SKM-1 (cell line): ENCODE measurements around the gene POLE.
"Not testable (repeated sequence)": the region's sequence is repeated elsewhere in the genome, so short reads cannot be mapped to it uniquely, and the experiment has no call there.

Experiments
- DNase-seq: peaks from one replicate; lab custom pipeline; 2025; ENCODE audit not compliant: unreplicated experiment; lab: John Stamatoyannopoulos, UW

Gene POLE

DNA sequence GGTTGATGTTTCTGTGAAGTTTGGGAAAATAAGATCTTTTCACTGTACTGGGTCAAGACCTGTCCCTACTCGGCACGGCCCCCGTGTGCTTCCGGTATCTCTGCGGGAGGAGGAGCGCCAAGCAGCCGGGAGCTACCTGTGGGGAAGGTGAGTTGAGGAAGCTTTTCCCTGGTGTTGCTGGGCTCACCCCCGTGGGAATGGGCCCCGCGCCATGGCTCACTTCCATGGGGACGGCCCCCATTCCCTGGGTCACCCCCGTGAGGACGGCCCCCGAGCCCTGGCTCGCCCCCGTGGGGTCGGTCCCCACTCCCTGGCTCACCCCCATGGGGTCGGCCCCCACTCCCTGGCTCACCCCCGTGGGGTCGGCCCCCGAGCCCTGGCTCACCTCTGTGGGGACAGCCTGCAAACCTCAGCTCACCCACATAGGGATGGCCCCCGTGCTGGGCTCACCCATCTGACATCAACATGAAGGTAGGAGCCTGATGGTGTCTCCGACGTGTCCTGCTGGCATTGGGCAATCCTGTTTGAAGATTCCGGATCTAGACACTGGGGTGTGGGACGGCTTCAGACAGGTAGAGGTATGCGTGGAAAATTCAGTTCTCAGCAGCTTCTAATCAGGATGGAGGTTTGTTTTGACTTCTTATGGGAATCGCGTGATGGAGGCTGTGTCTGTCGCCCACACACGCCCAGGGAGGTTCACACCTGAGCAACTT, 85.8 kb downstream of the POLE start:
- no peak for DNase-seq

DNA sequence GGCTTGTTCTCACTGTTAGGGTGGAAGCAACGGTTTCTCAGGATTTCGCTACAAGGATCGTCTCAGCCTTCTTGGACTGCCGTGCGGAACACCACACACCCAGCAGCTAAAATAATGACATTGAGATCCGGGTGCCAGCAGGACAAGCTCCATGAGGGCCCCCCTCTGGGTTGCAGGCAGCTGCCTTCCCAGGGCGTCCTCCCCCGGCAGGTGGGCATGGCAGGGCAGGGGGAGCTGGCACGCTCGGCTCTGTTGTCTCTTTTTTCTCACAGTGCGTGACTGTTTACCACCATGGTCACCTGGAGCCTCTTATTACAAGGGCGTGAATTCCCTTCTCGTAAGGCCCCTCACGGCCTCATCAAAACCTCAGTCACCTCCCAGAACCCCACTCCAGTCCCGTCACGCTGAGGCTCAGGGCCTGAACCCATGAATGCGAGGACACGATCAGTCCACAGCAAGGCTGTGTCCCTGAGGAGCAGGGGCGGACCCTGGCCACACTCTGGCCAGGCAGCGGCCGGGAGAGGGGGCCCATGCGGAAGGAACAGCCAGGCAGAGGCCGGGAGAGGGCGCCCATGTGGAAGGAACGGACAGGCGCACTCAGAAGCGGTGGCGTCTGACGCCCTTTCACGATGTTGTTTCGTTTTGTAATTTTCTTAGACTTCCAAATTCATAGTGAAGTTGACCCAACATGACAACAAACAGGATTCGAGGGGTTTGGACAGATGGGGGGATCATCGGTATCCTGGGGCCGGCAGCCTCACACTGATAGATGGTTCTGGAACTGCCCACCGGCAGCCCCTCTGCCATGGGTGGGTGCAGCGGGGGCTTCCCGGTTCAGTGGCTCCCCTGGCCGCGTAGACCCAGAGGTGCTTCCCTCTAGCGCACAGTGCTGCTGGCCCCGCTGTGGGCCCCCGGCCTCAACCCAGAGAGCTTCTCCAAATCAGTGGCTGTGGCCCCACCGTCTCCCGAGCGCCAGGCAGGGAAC, 86.8 kb downstream of the POLE start:
- no peak for DNase-seq

DNA sequence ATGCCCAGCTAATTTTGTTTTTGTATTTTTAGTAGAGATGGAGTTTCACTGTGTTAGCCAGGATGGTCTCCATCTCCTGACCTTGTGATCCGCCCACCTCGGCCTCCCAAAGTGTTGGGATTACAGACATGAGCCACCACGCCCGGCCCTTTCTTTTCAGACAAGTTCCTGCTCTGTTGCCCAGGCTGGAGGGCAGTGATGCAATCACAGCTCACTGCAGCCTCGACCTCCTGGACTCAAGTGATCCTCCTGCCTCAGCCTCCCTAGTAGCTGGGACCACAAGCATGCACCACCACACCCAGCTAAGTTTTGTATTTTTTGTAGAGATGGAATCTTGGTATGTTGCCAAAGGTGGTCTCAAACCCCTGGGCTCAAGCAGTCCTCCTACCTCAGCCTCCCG, 87.6 kb downstream of the POLE start:
- not testable (repeated sequence) for DNase-seq

DNA sequence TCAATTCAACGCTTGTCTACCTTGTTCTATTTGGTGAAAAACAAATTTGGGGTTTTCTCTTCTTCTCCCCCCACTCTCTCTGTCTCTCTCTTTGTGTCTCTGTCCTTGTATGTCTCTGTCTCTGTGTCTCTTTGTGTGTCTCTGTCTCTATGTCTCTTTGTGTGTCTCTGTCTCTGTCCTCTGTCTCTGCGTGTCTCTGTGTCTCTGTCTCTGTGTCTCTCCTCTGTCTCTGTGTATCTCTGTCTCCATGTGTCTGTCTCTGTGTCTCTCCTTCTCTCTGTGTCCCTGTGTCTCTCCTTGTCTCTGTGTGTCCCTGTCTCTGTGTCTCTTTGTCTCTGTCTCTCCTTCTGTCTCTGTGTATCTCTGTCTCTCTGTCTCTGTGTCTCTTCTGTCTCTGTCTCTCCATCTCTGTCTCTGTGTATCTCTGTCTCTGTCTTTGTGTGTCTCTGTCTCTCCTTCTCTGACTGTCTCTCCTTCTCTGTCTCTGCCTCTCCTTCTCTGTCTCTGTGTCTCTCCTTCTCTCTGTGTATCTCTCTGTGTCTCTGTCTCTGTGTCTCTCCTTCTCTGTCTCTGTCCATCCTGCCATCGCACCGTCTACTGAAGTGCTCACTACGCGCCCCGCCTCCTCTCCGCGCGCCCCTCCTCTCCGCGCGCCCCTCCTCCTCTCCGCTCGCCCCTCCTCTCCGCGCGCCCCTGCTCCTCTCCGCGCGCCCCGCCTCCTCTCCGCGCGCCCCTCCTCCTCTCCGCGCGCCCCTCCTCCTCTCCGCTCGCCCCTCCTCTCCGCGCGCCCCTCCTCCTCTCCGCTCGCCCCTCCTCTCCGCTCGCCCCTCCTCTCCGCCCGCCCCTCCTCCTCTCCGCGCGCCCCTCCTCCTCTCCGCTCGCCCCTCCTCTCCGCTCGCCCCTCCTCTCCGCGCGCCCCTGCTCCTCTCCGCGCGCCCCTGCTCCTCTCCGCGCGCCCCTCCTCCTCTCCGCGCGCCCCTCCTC, 89.5 kb downstream of the POLE start:
- no peak for DNase-seq

DNA sequence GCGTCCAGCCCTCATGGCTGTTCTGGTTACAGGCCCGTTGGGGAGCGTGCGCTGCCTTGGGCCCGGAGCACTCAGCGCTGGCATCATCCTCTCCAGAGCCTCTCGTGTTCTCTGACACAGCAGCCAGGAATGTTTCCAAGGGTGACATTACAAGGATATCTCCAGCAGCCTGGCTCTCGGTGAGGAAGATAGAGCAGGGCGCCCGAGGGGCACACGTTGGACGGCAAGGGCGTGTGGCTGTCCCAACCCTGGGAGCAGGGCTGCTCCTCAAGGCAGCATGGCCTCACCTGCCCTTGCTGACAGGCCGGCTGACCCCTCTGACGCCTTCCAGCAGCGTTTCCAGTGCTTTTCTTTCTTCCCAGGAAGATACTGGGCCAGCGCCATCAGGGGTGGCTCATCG, 91.1 kb downstream of the POLE start:
- DNase-seq: no peak

DNA sequence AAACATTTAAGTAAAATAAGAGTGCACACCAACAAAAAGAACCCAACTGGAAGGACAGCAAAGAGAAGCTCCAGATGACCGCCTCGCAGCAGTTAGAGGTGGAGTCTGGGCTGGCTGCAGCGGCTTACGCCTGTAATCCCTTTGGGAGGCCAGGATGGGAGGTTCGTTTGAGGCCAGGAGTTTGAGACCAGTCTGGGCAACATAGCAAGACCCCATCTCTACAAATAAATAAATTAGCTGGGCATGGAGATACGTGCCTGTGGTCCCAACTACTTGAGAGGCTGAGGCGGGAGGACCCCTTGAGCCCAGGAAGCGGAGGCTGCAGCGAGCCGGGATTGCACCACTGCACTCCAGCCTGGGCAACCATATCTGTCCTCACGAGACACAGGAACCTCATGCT, 92.0 kb downstream of the POLE start:
- DNase-seq: no peak

DNA sequence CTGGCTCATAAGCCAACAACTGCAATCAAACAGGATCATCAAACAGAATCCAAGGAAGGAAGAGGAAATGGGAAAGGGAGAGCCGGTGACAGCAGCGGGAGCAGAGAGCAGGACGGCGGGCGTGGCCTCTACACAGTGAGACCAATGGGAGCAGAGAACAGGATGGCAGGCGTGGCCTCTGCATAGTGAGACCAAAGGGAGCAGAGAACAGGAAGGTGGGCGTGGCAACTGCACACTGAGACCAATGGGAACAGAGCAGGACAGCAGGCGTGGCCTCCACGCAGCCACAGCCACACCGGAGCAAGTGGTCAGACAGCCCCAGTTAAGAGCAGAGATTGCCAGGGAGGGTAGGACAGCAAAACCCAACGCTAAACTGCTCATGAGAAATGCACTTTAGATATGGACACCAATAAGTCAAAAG, 93.2 kb downstream of the POLE start:
- DNase-seq: no peak

DNA sequence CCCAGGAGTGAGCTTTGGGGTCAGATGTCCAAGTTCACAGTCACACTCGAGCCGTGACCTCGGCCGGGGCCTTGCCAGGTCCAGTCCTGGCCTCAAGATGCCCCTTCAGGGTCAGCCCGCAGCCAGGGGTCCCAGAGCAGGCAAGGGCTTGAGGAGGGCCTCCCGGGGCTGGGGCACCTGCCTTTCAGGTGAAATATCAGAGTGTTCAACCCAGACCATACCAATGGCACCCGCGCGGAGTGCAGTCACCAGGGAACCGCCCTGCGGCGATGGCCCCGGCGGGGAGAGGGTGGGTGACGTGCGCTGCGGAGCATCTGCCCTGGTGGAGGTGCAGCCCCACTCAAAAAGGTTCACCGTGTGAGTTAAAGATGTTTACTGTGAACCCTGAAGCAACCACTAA, 93.6 kb downstream of the POLE start:
- DNase-seq: no peak

DNA sequence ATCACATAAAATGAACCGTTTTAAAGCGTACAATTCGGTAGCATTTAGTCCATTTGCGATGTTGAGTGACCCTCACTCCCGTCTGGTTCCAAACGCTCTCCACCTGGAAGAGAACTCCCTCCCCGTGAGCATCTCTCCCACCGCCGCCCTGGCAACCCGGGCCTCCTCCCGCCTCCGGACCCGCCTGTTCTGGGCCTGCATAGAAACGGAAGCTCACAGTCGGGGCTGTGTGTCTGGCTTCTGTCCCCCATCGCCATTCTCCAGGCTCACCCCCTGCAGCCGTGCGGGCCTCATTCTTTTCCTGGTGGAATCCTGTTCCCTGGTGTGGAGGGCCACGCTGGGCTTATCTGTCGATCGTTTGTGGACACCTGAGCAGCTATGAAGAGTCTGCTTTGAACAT, 94.1 kb downstream of the POLE start:
- no peak for DNase-seq

DNA sequence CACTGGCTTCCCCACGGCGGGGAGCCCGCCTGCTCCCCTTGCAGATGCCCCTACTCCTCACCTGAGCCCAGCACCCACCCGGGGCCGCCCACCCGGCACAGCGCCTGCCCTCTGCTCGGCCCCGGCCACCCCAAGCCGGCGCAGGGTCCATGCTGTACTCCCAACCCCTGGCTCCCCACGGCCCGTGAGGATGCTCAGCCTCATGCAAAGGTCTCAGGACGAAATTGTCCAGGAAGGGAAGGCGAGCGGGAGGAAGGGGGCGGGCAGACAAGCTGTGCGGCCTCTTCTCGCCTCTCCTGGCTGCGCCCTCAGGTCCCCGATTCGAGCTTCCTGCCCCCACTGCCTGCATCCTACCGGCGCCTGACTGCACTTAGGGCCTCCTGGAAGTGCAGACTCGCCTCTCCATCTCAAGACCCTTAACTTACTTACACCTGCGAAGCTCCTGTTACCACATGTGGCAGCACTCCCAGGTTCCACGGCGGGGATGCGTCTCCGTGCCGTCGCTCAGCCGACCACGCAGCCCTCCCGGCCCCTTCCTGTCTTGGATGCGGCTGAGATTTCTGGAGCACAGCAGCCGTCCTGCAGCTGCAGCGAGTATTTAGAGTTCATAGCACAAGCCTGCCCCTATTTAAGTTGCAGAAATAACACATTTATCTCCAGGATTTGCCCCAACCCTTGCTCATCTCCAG, 94.7 kb downstream of the POLE start:
- no peak for DNase-seq

DNA sequence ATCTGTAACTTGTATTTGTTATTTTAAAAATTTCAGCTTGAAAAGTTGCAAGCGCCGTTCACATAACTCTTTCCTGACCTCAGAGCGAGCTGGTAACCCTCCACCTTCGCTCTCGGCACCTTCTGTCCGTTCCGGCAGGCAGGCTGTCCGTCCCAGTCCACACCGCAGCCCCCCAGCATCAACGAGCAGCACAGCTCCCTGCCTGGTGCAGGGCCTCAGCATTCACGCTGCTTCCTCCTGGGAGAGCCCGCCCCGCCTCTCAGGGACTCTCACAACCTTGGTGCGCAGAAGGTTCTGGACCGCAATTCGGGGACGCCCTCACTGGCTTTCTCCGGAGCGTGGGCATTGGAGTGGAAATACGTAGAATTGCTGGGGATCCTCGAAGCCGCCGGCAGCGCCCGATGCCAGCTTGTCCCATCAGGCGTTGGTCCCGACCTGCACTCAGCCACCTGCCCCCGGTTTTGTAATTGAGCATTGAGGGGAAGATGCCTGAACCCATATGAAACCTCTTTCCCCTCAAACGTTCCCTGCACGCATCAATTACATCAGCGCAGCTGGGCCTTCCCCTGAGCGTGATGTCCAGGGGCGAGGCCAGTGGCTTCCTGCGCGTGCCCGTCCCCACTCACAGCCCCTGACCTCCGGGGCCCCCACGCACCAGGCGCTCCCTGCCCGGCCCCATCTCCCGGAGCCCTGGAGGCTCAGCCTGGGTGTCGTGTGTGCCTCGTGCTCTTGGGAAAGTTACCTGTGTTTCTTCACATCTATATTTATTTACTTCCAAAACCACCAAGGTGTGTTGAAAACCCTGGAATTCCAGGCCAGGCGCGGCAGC, 95.8 kb downstream of the POLE start:
- DNase-seq: no peak

DNA sequence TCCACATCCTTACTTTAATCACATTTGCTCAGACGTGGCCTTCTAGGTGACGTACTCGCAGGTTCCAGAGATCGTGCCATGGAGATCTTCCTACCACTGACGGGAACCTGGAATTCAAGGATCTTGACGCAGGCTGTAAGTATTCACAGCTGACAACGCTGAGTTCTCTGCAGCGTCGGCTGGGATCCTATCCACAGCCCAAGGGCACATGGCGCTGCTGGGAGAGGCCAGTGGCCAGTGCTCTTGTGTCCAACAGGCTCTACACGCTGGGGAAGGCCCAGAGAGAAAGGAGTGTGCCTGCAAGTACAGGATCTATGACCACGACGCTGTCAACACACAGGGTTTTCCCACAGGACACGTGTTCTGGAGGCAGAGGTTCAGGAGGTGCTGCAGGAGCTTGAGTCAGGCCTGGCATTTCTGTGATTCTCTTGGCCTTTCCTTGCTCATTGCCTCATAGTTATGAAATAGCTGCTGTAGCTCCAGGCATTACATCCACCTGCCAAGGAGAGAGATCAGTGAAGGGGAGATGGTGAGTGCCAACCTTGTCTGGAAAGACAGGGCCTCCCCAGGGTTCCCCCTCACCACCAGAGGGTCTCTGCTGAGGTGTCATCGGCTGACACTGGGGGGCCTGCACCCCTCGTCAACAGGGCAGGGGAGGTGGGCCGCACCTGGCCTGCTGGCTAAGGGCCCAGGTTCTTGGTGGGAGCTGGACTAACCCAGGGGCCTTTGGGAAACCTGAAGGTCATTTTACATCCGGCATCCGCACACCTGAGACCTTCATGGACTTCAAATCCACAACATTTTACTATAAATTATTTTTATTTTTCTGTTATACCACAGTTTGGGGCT, 98.1 kb downstream of the POLE start:
- DNase-seq: no peak

DNA sequence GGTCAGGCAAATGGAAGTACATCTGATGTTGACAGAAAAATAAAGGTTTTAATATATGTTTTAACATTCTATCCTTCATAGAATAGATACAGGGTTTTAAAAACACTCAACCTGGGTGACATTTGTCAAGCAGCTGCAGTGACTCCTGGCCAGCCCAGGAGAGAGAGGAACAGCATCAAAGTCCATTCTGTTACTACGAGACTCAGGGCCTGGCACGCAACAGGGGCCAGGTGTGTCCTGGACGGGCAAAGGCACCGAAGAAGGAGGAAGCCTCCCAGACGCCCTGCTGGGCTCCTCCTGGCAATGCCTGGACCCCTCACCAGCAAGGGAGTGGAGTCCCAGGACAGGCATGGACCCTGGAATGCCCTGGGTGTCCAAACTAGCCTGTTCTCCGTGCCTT, 98.8 kb downstream of the POLE start:
- DNase-seq: no peak

DNA sequence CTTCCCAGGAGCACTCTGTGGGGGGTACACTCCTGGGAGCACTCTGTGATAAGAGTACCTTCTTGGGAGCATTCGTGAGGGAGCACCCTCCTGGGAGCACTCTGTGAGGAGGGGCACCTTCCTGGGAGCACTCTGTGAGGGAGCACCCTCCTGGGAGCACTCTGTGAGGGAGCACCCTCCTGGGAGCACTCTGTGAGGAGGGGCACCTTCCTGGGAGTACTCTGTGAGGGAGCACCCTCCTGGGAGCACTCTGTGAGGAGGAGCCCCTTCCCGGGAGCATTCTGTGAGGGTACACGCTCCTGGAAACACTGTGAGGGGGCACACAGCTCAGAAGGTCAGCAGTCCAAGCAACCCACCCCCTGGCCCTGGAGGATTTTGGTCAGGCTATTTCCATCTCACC, 99.4 kb downstream of the POLE start:
- no peak for DNase-seq

DNA sequence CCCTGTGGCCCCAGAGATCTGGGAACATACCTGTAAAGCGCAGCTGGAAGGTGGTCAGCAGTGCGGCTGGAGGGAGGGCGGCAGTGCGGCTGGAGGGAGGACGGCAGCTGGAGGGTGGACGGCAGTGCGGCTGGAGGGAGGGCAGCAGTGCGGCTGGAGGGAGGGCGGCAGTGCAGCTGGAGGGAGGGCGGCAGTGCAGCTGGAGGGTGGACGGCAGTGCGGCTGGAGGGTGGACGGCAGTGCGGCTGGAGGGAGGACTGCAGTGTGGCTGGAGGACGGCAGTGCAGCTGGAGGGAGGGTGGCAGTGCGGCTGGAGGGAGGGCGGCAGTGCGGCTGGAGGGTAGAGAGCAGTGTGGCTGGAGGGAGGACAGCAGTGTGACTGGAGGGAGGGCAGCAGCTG, 100.2 kb downstream of the POLE start:
- no peak for DNase-seq

DNA sequence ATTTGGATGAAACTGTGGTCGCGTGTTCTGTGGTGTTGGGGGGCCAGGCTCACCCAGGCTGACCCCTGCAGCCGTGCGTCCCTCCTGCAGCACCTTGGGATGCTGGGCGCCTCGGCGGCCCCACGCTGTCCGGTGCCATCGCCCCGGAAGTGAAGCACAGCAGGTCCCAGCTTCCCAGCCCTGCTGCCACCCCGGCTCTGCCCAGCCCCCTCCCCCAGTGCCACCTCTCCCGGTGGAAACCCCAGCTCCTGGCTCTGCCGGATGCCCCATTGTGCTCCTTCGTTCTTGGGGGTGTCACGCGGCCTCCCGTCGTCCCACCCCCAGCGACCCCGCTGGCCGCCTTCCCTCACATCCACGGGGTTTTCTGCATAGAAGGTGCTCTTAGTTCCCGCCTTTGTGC, 102.0 kb downstream of the POLE start:
- no peak for DNase-seq

DNA sequence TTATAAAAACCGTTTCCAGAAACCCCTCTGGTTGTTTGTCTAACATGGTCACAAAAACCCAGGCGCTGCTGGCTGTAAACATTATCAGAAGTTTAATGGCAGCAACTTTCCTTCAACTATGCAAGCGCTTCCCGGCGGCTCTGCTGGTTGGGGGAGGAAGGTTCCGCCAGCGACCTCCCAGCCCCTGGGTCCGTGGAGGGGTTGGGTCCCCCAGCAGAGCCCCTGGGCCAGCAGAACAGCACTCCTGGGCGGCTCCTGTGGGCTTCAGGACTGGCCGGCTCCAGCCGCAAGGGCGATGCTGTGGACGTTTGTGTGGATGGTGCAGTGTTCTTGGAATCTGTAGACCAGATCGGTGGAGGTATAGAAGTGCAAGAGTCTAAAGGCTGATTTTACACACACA, 102.7 kb downstream of the POLE start:
- no peak for DNase-seq

DNA sequence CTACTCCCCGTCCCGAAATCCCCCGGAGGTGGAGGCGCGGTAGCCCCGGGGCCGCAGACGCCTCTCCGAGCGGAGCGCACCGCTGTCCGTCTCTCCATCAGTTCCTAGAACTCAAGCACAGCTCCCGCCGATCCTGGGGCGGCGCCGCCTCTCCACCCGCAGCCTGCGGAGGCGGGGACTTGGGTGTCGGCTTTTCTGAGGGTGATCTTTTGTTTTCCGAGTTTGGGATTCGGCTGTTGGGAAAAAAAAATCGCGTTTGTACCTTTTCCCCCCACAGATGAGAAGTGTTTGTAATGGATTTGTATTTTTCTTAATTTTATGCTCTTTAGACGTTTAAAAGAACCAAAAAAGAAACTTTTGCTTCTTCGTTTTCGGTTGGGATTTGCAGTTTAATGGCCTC, 103.4 kb downstream of the POLE start:
- DNase-seq: no peak

DNA sequence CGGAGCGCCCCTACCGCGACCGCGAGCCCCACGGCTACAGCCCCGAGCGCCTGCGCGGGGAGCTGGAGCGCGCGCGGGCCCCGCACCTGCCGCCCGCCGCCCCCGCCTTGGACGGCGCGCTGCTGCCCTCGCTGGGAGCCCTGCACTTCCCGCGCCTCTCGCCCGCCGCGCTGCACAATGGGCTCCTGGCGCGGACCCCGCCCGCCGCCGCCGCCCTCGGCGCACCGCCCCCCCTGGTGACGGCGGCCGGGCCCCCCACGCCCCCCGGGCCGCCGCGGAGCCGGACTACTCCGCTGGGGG, 103.8 kb downstream of the POLE start:
- no peak for DNase-seq
